HG03108 (cell line): ENCODE data around the gene TMEM18.

Experiments used
- ATAC-seq: cut with Tn5 transposase; IDR thresholded peaks from one replicate; pipeline ENCODE4 v1.9.1; 2021; ENCODE audit warnings: moderate library complexity; ENCODE audit not compliant: unreplicated experiment

The TMEM18 gene

DNA sequence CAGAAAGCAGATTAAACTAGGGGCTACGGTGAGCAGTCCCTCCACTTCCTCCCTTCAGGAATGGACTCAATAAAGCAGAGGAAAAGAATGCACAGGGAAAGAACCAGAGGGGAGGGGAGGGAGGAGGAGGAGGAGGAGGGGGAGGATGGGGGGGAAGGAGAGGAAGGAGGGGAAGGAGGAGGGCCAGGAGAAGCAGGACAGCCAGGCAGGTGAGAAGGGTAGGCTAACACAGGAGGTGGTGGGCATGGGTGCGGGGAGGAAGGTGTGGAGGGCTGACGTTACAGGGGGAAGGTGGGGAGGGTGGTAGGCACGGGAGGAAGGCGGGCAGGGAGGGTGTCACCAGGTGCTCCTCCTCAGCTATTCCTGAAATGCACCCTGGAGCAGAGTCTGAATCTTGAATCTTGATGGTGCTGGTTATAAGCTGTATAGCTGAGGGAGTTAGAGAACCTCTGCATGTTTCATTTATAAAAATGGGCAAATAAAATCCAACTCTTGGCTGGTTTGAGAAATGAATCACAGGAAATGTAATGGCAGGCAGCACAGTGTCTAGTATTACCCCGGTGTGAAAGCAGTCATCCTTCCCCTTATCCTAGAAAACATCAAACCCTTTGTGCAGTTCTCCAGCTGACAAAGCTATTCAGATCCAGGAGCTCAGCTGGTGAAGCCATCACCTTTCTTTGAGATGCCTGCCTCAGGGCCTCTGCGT is 3.4 kb downstream of the TMEM18 start:
- ATAC-seq: no peak

DNA sequence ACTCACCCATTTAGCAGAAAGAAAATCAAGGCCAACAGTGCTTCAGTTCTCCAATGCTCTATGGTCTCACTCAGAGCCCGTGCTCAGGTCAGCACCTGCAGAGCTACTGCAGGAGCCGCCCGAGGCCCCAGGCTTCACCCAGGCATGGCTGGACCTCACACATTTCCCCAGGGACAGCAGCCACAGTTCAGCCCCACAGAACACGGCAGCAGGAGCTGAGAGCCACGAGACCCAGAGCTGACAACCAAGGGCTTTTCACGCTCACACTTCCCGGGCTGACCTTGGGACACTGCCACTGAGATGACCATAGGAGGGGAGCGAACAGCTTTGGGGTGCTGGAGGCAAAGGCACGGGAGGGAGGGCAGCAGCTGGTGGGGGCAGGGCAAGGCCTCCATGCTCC is 4.2 kb downstream of the TMEM18 start:
- no peak for ATAC-seq

DNA sequence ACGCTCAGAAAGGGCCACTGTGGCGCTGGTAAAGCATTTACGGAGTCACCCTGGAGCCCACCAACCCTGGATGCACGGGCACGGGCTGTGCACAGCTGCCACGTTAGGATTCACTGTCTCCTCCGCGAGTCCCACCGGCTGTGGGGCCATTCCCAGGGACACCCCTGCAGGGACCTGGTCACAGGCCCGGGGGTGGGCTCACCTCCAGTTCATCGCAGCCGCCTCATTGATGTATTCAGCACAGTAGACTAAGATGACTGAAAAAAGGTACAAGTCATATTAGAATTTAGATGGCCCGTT is 4.7 kb downstream of the TMEM18 start:
- ATAC-seq: no peak

DNA sequence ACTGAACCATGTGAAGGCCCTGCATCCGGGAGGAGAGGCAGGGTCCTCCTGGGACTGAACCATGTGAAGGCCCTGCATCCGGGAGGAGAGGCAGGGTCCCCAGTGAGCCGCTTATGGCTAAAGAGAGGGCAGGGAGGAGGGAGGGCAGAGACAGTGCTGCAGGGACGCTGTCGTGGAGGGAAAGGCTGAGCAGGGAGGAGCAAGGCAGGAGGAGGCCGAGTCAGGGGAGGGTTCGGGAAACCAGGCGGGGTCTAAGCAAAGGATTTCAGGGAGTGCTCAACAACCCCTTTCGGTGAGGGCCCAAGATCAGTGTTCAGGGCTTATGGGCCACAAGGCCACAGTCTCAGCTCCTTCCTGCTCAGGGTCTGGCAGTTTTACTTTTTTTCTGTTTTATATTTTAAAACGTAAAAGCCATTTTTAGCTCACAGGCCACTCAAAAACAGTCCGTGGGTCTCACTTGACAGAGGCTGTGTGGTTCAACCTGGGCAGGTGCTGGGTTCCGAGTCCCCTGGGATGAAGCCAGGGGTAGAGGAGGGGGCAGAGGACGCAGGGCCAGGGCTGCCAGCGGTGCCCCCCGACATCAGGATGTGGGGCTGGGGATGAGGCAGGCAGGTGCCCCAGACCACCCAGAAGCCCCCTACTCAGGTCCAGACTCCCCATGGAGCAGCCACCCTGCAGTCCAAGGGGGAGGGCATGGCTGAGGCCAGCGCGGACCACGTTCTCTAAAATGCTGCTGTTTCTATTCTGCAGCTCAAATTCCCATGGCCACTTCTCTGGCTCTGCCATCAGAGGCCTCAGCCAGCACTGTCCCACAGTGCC is 5.2 kb downstream of the TMEM18 start:
- ATAC-seq: no peak

DNA sequence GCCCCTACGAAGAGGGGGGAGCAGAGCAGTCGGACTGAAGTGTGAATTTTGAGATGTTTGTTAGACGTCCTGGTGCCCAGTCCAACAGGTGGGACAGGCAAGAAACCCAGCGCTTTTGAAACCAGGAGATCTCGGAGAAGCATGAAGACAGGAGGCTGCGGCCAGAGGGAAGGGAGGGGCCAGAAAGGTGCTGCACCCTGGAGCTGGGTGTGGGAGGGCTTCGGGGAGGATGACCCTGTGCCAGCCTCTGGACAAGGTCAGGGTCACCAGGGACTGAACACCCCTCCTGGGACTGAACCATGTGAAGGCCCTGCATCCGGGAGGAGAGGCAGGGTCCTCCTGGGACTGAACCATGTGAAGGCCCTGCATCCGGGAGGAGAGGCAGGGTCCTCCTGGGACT is 6.1 kb downstream of the TMEM18 start:
- no peak for ATAC-seq

DNA sequence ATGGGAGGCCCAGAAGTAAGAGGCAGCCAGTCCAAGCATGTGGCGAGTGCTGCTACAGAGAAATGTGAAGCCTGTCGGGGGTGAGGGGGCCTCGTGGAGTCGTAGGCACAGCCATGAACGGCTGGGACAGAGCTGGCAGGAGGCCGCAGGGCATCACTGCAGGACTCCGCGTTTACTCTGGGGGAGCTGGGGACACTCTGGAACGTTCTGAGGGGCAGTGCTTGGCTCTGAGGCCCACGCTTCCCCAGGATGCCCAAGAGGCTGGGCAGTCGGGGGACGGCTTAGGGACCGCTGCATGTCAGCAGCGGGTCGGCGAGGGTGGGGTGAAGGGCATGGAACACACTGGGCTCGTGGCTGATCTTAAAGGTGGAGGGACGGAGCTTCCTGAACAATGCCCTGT is 6.6 kb downstream of the TMEM18 start:
- no peak for ATAC-seq

DNA sequence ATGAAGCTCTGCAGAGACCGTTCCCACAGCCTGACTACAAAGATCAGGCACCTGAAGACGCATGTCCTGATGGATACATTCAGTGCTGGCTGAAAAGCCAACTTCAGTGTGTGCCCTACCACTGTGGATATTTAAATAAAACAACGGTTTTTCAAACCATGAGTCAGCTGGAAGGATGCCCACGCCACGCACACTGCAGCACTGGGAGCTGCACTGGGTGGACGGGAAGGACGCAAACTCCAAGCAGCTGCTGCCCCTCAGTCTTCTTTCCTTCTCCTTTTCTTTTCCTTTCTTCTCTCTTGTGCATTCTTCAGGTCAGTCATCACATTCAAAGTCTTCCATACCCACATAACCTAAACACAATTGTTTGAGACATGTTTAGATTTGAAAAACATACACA is 7.9 kb downstream of the TMEM18 start:
- no peak for ATAC-seq

DNA sequence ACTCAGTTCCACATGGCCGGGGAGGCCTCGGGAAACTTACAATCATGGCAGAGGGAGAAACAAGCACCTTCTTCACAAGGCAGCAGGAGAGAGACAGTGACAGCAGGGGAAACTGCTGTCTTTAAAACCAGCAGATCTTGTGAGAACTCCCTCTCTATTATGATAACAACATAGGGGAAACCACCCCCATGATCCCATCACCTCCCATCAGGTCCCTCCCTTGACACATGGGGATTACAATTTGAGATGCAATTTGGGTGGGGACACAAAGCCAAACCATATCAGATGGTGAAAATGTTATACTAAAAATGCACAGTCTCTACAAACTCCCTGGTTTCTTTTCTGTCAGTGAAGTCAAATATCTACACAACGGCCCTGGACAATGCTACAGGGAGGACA is 9.2 kb downstream of the TMEM18 start:
- ATAC-seq: no peak

DNA sequence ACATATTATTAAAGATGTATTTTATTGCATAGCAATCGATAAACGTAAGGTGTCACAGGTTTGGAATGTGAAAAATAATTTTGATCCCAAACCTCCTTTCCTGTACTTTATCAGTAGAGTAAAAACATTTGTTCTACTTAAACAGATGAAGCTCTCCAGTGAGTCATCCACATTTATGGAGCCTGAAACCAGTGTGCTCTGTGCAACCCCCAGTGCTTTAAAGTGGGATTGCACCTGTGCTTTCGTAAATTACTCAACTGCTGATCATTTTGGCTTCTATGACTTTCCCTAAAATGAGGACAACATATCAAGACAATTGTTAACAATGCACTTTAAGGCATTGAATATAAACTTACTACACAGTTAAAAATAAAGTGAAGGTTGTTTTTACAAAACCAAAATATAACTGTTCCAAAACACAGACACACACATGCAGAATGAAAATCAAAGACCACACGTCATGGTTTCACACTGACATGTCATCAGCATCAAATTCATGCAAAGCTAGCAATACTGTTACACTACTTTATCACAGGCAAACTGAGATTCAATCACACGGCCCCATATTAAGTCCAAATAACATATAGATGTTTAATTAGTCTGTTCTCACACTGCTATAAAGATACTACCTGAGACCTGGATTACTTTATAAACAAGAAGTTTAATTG is 9.7 kb downstream of the TMEM18 start:
- ATAC-seq: no peak

DNA sequence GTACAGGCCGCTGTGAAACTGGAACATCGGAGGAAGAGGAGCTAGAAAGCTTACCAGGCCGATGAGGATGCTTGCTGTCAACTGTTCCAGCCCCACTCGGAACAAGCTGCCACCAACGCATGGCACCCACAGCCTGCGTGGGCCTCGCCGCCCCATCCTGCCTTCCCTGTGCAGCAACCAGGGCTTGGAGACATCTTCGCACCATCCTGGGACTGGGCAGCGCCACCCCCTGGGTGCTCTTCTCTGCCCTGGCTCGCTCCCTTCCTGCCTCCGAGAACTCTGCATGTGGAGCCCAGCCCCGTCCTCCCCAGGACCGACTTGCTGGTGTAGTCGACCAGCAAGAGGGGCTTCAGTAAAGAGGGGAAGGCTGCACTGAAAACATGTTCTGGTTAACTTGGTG is 10.8 kb downstream of the TMEM18 start:
- no peak for ATAC-seq

DNA sequence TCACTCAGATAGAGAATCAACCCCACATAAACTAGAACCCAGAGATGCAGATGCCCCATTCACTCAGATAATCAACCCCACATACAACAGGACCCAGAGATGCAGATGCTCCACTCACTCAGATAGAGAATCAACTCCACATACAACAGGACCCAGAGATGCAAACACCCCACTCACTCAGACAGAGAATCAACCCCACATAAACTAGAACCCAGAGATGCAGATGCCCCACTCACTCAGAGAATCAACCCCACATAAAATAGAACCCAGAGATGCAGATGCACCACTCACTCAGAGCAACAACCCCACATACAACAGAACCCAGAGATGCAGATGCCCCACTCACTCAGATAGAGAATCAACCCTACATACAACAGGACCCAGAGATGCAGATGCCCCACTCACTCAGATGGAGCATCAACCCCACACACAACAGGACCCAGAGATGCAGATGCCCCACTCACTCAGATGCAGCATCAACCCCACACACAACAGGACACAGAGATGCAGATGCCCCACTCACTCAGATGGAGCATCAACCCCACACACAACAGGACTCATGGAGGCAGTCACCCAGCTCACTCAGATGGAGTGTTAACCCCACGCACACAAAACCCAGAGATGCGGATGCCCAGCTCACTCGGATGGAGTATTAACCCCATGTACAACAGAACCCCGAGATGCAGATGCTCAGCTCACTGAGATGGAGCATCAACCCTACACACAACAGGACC is 11.7 kb downstream of the TMEM18 start:
- no peak for ATAC-seq

DNA sequence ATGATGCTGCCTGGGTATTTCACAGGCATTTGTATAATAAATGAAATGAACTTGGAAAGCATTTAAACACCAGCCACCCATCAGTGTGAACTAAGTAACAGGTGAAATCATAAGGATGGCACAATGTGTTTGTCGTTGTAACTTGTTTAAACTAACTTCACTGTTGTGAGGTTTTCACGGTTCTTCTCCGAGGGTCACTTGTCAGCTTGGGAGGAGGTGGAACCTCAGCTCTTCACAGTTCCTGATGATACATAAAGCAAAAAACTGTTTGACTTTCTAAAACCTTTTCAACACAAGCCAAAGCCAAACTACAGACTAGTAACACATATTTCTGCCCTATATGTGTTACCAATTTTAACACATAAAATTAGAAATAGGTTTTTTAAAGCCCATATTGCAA is 13.1 kb downstream of the TMEM18 start:
- no peak for ATAC-seq

DNA sequence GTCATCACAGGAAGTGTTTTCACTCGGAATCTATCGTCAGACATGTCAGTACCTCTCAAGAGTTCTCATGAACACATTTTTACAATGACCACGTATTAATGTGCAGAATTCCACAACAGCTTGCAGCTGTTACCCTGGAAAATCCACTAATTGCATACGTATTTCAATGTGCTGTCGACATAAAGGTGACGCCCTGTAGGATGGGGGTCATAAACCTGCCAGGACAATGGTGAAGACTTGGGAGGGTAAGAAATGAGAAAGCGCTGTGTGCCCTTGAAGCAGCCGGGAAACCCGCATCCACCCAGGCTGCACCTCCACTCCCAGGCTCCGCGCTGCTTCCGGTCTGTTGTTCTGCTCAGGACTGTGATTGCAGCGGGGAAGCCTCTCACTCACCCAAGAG is 14.0 kb downstream of the TMEM18 start:
- no peak for ATAC-seq

DNA sequence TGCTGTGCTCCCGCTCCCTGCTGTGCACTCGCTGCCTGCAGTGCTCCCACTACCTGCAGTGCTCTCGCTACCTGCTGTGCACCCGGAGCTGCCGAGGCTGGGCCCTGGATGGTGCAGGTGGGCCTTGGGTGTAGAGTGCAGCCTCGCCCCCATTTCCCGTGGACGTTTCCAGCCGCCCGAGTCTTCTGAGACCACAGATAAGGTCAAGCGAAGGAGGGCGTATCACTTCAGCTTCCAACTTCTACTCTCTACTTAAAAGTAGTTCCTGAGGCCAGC is 15.9 kb downstream of the TMEM18 start:
- ATAC-seq: no peak

DNA sequence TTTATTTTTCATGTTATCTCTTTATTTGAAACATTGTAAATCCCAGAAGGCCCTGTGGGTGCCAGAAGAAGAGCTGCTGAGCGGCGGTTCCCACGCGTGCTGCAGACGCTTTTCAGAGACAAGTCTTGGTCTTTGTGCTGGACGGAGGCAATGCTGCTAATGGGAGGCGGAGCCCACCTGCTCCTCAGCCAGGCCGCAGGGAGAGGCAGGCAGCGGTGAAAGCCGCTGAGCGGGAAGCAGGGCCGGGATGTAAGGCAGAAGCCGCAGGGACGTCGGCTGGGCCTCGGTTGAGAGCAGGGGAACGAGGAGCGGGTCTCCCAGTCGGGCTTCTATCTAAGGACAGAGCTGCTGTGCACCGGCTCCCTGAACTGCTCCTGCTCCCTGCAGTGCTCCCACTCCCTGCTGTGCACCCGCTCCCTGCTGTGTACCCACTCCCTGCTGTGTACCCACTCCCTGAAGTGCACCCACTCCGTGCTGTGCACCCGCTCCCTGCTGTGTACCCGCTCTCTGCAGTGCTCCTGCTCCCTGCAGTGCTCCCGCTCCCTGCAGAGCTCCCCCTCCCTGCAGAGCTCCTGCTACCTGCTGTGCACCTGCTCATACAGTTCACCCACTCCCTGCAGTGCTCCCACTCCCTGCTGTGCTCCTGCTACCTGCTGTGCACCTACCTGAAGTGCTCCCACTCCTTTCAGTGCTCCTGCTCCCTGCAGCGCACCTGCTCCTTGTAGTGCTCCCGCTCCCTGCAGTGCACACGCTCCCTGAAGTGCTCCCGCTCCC is 16.4 kb downstream of the TMEM18 start:
- no peak for ATAC-seq

DNA sequence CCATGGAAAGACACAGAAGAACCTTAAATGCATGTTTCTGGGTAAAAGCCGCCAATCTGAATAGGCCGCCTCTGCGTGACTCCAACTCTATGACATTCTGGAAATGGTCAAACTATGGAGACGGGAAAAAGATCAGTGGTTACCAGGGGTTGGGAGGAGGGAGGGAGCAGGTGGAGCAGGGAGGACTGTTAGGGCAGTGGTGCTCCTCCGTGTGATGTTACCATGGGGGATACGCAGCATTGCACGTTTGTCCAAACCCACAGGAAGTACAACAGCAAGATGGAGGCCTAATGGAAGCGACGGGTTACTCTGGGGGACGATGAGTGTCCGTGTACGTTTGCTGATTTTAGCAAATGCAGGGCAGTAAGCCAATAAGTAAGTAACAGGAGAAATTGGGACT is 17.2 kb downstream of the TMEM18 start:
- no peak for ATAC-seq

DNA sequence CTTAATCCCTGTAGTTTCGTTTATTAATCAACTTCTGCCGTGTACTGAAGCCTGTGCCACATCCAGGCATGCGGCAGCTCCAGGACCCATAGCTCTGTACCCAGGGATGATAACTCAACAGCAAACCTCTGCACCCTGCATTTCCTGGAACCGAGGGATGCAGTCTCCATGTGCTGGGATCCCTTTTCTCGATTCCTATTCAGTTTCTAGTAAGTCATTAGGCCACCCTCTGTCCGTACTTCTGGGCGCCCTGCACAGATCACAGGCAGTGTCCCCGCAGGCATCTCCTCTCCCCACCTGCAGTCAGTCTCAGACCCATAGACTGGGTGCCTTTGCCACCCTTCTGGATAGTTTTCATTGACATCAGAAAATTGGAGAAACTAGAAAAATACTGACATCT is 18.8 kb downstream of the TMEM18 start:
- no peak for ATAC-seq

DNA sequence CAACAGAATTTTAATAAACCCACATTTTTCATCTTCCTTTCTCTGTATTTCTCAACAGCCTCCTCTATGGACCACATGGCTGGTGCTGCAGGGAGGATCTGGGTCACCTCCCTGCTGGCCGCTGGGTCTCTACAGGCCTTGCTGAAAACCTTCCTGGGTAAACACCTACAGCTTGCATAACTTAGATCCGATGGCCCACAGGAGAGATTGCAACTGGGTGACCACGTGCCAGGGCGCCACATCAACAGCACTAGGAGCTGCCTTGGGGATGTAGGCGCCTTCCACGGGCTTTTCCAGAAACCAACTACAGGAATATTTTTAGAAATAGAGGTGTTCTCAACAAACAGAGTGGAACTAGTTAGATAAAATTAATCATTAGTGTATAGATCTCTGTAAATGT is 19.4 kb downstream of the TMEM18 start:
- ATAC-seq: no peak

DNA sequence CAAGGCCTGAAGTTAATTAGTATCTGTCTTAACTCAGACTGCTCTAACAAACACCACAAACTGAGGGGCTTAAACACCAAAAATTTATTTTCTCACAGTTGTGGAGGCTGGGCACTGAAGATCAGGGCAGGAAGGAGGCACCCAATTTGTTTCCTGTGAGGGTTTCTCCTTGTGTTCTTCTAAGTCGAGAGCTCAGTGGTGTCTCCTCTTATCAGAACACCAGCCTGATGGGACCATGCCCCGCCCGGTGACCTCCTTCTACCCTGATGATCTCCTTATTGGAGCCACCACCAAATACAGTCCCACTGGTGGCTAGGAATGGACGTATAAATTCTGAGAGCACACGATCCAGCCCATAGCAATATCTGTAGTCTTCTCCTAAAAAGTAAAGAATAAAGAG is 20.5 kb downstream of the TMEM18 start:
- no peak for ATAC-seq

DNA sequence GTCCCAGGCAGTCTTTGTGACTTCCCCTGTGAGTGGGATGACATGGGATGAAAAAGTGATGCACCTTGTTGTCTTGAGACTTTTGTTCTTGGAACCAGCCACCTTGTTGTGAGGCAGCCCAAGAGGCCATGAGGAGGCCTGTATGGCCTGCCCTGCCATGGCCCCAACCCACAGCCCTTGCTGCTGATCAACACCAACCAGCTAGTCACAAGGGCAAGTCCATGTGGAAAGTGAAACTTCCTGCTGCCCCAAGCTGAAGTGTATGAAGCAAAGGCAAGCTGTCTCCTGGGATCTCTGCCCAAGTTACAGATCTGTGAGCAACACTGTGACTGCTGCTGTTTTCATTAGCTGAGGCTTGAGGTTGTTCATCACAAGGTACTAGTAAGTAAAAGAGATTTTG is 21.6 kb downstream of the TMEM18 start:
- no peak for ATAC-seq

DNA sequence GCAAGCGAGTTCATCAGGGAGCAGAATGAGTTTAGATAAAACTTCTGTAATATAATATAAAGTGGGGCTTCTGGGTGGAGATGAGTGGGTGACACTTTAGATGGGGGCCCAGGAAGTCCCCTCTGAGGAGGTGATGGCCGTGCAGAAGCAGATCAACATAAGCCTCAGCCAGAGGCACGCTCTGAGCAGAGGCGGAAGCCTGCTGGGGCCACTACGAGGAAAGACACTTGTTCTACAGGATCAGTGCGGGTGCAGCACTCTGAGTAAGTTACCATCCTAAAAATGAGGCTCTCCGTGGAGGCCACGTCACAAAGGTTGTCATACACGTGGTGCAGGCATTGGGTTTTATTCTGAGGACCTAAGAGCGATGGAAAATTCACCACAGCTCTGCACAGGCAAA is 22.3 kb downstream of the TMEM18 start:
- no peak for ATAC-seq
